Endodermal cell (in vitro differentiated cells): ENCODE data around the gene RBM25. TPM values are rescaled to one million over a fixed set of nuclear protein-coding genes. Genes with fewer than 3 reads are reported as not detected.

ENCODE experiments used
- DNase-seq: peaks from one replicate; pipeline ENCODE4 v3.0.0-alpha.2; 2017
- H3K27ac ChIP-seq: 2 replicates; pipeline ENCODE4 v1.5.1; 2013; ENCODE audit warnings: mild to moderate bottlenecking, low read depth, low read length, moderate library complexity
- H3K27me3 ChIP-seq: 2 replicates; pipeline ENCODE4 v1.6.1; 2013; ENCODE audit warnings: mild to moderate bottlenecking, low read length, moderate library complexity; ENCODE audit not compliant: insufficient read depth, control insufficient read depth, poor library complexity, severe bottlenecking
- H3K36me3 ChIP-seq: 2 replicates; pipeline ENCODE4 v1.7.0; 2013; ENCODE audit warnings: mild to moderate bottlenecking, low read length, moderate library complexity; ENCODE audit not compliant: control insufficient read depth, insufficient read depth
- H3K4me1 ChIP-seq: one replicate; pipeline ENCODE4 v1.7.0; 2013; ENCODE audit warnings: low read length; ENCODE audit not compliant: control insufficient read depth, insufficient read depth
- H3K4me3 ChIP-seq: 2 replicates; pipeline ENCODE4 v1.5.1; 2013; ENCODE audit warnings: mild to moderate bottlenecking, low read length, moderate library complexity
- H3K9ac ChIP-seq: 2 replicates; pipeline ENCODE4 v1.6.1; 2013; ENCODE audit warnings: mild to moderate bottlenecking, low read length, moderate library complexity; ENCODE audit not compliant: poor library complexity, severe bottlenecking; ENCODE audit errors: extremely low read depth
- H3K9me3 ChIP-seq: 2 replicates; pipeline ENCODE4 v1.6.1; 2013; ENCODE audit warnings: mild to moderate bottlenecking, low read length, moderate library complexity; ENCODE audit not compliant: control insufficient read depth
- H3K27ac Mint-ChIP-seq: 2 replicates; pipeline ENCODE4 v1.8.0; 2020; ENCODE audit warnings: mixed read lengths
- H3K27me3 Mint-ChIP-seq: 2 replicates; pipeline ENCODE4 v1.8.0; 2021; ENCODE audit warnings: mild to moderate bottlenecking, mixed read lengths; ENCODE audit not compliant: insufficient read depth
- H3K36me3 Mint-ChIP-seq: 2 replicates; pipeline ENCODE4 v1.8.0; 2020; ENCODE audit warnings: low read depth, mixed read lengths
- H3K4me1 Mint-ChIP-seq: 2 replicates; pipeline ENCODE4 v1.8.0; 2020; ENCODE audit warnings: mixed read lengths
- H3K4me3 Mint-ChIP-seq: 2 replicates; pipeline ENCODE4 v1.8.0; 2020; ENCODE audit warnings: mild to moderate bottlenecking, moderate library complexity, mixed read lengths
- H3K9me3 Mint-ChIP-seq: 2 replicates; pipeline ENCODE4 v1.8.0; 2020; ENCODE audit warnings: mild to moderate bottlenecking, mixed read lengths
- CTCF ChIP-seq: fragments of 200-600 bp; sonication (generic); conservative IDR thresholded peaks from 2 replicates; pipeline ENCODE4 v1.5.0; 2021; ENCODE audit warnings: antibody characterized with exemption, mild to moderate bottlenecking
- WGBS, 2 experiments: methylation state at CpG; one replicate each; pipeline versions ENCODE4 v1.1.5 to v1.1.7; 2013; ENCODE audit warnings: missing lambda C conversion rate in 2 of 2, mixed read lengths in 1 of 2; ENCODE audit not compliant: insufficient coverage in 1 of 2, insufficient read length in 1 of 2; 5-methylcytosine and 5-hydroxymethylcytosine counted together
- total RNA-seq, 2 donors: library from RNA; stranded (reverse); fragmentation: NEBNext Ultra II Directional in 1 of 2; extraction: Animal tissue kit (Norgen Biotek cat#: 25700) in 1 of 2; gene quantifications; 2 replicates in 1 of 2; 3 replicates in 1 of 2; pipeline ENCODE4 v1.2.1, GENCODE V29; 2021

The RBM25 gene
- total RNA-seq, 2 donors from 2014 or later, result 132 to 164 TPM

GRCh38 chr14:73100334-73100733 lies 42.0 kb downstream of the RBM25 start:
- Mint-ChIP-seq H3K27ac (no peak overlapping the region), H3K36me3 (peaks cover 72% of the 10 kb centered on the region), H3K4me3 (no peak overlapping the region), H3K27me3 (no peaks in the 10 kb centered on the region), H3K9me3 (no peaks in the 10 kb centered on the region), H3K4me1 (peaks cover 6% of the 10 kb centered on the region)
- Histone ChIP-seq H3K27ac (no peak overlapping the region), H3K4me3 (no peak overlapping the region), H3K36me3 (peaks cover 97% of the 10 kb centered on the region), H3K4me1 (no peaks in the 10 kb centered on the region), H3K9me3 (no peaks in the 10 kb centered on the region), H3K9ac (no peak overlapping the region), H3K27me3 (no peaks in the 10 kb centered on the region)
- no peak for DNase-seq
- WGBS, 2 experiments, result 95 to 99% methylated on average over 4 of the region's 4 CpGs
- no peak for TF ChIP-seq CTCF

GRCh38 chr14:73102806-73103497 lies 44.6 kb downstream of the RBM25 start:
- 95 to 97% methylated on average over 25 to 26 of the region's 27 CpGs for WGBS, 2 experiments
- H3K27ac ChIP-seq, result no peak overlapping the region
- H3K9me3 Mint-ChIP-seq, result no peaks in the 10 kb centered on the region
- H3K27me3 ChIP-seq, result no peaks in the 10 kb centered on the region
- TF ChIP-seq CTCF, result no peak
- H3K27me3 Mint-ChIP-seq, result no peaks in the 10 kb centered on the region
- H3K36me3 Mint-ChIP-seq, result peaks cover 73% of the 10 kb centered on the region
- H3K4me3 ChIP-seq, result no peak overlapping the region
- H3K27ac Mint-ChIP-seq, result peak overlapping the region; percentile 17
- no peak overlapping the region for H3K4me3 Mint-ChIP-seq
- DNase-seq, result no peak
- no peak overlapping the region for H3K9ac ChIP-seq
- no peaks in the 10 kb centered on the region for H3K9me3 ChIP-seq
- H3K4me1 Mint-ChIP-seq, result peaks cover 6% of the 10 kb centered on the region
- H3K4me1 ChIP-seq, result no peaks in the 10 kb centered on the region
- peaks cover 98% of the 10 kb centered on the region for H3K36me3 ChIP-seq

- 100% methylated on average over 1 of the region's 3 CpGs; no CpG with 5 or more reads in 1 of the 2 experiments for WGBS, 2 experiments
- H3K4me3 Mint-ChIP-seq, result no peak overlapping the region
- H3K27ac ChIP-seq, result no peak overlapping the region
- H3K27me3 Mint-ChIP-seq, result no peaks in the 10 kb centered on the region
- no peaks in the 10 kb centered on the region for H3K27me3 ChIP-seq
- no peaks in the 10 kb centered on the region for H3K4me1 Mint-ChIP-seq
- H3K4me3 ChIP-seq, result no peak overlapping the region
- H3K9me3 Mint-ChIP-seq, result no peaks in the 10 kb centered on the region
- peaks cover 95% of the 10 kb centered on the region for H3K36me3 ChIP-seq
- H3K9me3 ChIP-seq, result no peaks in the 10 kb centered on the region
- H3K9ac ChIP-seq, result no peak overlapping the region
- H3K4me1 ChIP-seq, result no peaks in the 10 kb centered on the region
- no peak for DNase-seq
- peaks cover 79% of the 10 kb centered on the region for H3K36me3 Mint-ChIP-seq
- H3K27ac Mint-ChIP-seq, result peak overlapping the region; percentile 17
- TF ChIP-seq CTCF, result no peak
Observed at GRCh38 chr14:73105050-73105449, 46.7 kb downstream of the RBM25 start.
